Ectodermal cell (in vitro differentiated cells): ENCODE data around the gene ARMH4.

Source experiments
- H3K27ac ChIP-seq: 2 replicates; pipeline ENCODE4 v1.7.0; 2013; ENCODE audit warnings: mild to moderate bottlenecking, low read depth, low read length; ENCODE audit not compliant: insufficient read depth, poor library complexity, severe bottlenecking
- H3K27me3 ChIP-seq: 2 replicates; pipeline ENCODE4 v1.7.0; 2013; ENCODE audit warnings: mild to moderate bottlenecking, low read length; ENCODE audit not compliant: insufficient read depth, control insufficient read depth, poor library complexity, severe bottlenecking
- H3K36me3 ChIP-seq: one replicate; pipeline ENCODE4 v1.7.0; 2013; ENCODE audit warnings: low read length; ENCODE audit not compliant: control insufficient read depth, insufficient read depth
- H3K4me1 ChIP-seq: one replicate; pipeline ENCODE4 v1.7.0; 2013; ENCODE audit warnings: low read length; ENCODE audit not compliant: control insufficient read depth, insufficient read depth
- H3K4me3 ChIP-seq: 2 replicates; pipeline ENCODE4 v1.7.0; 2013; ENCODE audit warnings: low read depth, low read length, control low read depth; ENCODE audit not compliant: insufficient read depth
- H3K9me3 ChIP-seq: 2 replicates; pipeline ENCODE4 v1.7.0; 2013; ENCODE audit warnings: mild to moderate bottlenecking, low read length, moderate library complexity; ENCODE audit not compliant: control insufficient read depth
- WGBS, 2 experiments: methylation state at CpG; one replicate each; pipeline ENCODE4 v1.1.7; 2013; ENCODE audit warnings: missing lambda C conversion rate in 2 of 2; 5-methylcytosine and 5-hydroxymethylcytosine counted together

The ARMH4 gene

DNA sequence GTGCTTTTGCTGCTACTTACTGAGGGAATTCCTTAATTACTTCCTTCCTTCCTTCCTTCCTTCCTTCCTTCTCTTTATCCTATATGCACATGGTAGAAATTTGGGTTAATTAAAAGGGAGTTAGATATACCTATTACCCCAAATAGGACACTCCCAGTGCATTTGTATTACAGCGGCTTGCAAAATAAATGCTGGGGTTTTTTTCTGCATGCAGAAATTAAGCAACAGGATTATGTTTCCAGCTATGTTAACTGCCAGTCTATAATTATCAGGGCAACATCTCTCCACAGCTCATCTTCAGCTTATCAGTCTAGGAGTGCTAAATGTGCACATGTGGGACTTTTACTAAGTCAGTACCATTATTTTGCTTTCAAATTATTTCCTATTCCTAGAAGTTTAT, 153.2 kb downstream of the ARMH4 start:
- 81 to 88% methylated on average over 1 of the region's 1 CpG for WGBS, 2 experiments
- Histone ChIP-seq H3K36me3 (no peaks in the 10 kb centered on the region), H3K27ac (no peak overlapping the region), H3K4me1 (no peaks in the 10 kb centered on the region), H3K9me3 (no peaks in the 10 kb centered on the region), H3K4me3 (no peak overlapping the region), H3K27me3 (no peaks in the 10 kb centered on the region)

DNA sequence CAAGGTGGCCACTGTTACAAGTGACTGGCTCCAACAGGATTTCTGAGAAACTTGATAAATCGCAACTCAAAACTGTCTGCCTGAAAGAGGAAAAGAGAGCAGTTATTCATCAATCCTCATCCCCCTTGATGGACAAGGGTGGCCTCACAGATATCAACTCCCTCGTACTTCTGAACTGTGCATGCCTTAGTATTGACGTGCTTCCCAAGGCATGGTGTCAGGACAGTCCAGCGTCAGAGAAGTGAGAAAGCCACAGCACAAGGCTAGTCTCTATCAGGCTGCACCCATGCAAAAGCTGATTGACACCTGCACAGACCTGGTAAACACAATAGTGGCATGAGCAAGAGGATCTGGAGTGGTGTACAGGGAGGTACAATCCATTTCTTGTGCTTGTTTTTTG, 160.7 kb downstream of the ARMH4 start:
- no peak overlapping the region for H3K4me3 ChIP-seq
- no peaks in the 10 kb centered on the region for H3K36me3 ChIP-seq
- WGBS, 2 experiments: 95 to 97% methylated on average over 4 of the region's 4 CpGs
- H3K27ac ChIP-seq: no peak overlapping the region
- H3K27me3 ChIP-seq: no peaks in the 10 kb centered on the region
- H3K9me3 ChIP-seq: no peaks in the 10 kb centered on the region
- H3K4me1 ChIP-seq: no peaks in the 10 kb centered on the region

DNA sequence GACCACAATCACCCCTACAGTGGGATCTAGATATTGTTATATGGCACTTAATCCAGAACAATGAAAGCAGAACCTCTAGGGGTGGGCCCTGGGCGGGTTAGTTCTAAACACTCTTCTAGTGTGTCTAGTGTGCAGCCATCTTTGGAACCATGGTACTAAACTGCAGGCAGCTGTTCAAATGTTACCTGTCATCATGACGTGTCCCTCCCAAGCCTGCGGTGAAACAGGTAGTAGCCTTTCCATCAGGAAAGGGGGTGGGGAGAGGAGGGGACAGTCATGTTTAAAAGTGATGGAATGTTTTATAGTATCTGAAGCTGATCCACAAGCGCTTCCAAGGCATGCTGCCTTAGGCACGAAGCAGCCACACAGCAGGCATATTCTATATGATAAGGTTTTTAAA, 163.6 kb downstream of the ARMH4 start:
- WGBS, 2 experiments: 93 to 95% methylated on average over 5 of the region's 5 CpGs
- Histone ChIP-seq H3K27me3 (no peaks in the 10 kb centered on the region), H3K9me3 (no peaks in the 10 kb centered on the region), H3K27ac (no peak overlapping the region), H3K36me3 (no peaks in the 10 kb centered on the region), H3K4me3 (no peak overlapping the region), H3K4me1 (no peaks in the 10 kb centered on the region)

DNA sequence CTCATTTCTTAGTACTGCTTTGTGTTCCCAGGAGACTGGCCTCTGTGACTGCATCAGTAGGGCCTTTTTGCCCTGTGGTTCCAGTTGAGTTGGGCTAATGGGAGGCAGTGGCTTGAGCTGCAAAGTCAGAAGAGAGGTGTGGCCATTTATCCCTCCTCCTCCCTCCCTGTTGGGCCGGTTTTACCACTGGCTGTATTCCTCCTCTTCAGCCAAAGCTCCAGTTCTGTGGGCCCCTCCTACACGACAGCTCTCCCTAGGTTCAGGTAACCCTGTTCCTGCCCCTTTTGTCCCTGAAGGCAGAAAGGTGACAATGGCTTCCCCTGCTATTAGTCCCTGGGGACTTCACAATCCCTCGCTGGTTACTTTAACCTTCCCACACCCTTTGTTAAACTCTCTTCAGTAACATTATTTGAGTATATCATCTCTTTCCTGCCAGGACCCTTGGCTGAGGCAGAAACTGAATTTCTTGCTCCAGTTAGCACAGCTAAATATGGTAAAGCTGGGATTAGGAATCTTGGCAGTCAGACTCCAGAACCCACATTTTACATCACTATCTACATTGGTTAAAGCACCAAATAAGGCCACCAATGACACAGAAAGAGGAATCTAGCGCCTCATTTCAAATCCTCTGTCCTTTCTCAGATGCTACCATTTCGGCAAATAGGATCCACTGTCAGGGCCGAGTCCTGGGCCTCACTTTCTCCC, 164.3 kb downstream of the ARMH4 start:
- WGBS, 2 experiments: 85 to 86% methylated on average over 6 of the region's 6 CpGs
- H3K9me3 ChIP-seq: no peaks in the 10 kb centered on the region

DNA sequence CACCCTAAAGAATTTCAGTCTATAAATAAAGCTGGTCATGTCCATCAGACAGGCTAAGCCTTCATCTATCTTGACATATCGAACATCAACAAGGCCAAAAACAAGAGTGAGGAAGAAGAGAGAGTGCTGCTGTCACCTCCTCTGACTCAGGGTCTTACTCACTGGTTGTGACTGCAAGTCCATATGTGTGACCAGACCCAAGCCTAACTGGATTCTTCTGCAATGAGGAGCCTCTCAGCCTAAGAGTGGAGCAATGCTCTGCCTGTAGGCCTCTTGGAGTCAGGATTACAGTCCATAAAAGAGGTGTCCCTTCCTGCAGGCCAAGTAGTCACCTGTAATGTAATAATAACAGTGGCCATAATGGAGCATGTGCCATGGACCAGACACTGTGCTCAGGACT, 165.0 kb downstream of the ARMH4 start:
- Histone ChIP-seq H3K27me3 (no peaks in the 10 kb centered on the region), H3K9me3 (no peaks in the 10 kb centered on the region), H3K27ac (no peak overlapping the region), H3K36me3 (no peaks in the 10 kb centered on the region), H3K4me1 (no peaks in the 10 kb centered on the region), H3K4me3 (no peak overlapping the region)
- 88 to 97% methylated on average over 1 of the region's 1 CpG for WGBS, 2 experiments

More for the DNA sequence above, 164.3 kb downstream of the ARMH4 start:
- no peaks in the 10 kb centered on the region for H3K27me3 ChIP-seq
- no peak overlapping the region for H3K27ac ChIP-seq
- H3K4me1 ChIP-seq: no peaks in the 10 kb centered on the region
- no peaks in the 10 kb centered on the region for H3K36me3 ChIP-seq
- H3K4me3 ChIP-seq: no peak overlapping the region

DNA sequence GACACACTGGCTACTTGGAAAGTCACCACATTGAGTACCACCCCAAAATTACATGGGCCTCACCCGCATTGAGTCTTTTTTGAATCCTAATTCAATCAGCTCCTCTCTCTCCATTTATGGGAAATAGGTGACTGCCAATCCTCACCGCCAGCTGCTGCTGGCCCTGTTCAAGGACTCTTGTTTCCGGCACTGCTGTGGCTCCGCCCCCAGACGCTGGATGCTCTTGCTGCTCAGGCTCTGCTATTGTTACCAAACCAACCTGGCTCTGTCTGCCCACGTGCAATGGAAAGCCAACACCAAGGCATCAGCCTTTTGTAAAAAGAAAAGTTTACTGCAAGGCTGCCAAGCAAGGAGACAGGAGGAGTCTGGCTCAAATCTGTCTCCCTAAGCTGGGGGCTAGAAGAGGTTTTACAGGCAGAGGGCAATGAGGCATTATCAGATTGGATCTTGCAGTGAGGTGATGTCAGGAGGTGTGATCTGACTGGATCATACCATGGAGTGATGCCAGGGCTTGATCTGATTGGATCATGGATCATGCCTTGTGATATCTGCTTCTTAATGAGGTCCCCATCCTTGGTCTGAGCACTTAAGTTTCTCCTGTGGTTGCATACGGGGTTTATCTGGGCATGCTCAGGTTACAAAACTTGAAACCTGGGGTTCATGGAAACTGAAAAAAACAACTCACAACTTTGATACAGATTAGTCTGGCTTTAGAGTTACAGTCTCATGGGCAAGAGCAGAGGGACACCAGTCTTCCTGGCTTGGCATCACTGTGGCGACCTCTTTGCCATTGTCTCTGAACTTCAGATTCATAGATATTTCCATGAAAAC, 169.0 kb downstream of the ARMH4 start:
- H3K4me3 ChIP-seq: no peak overlapping the region
- no peaks in the 10 kb centered on the region for H3K4me1 ChIP-seq
- H3K27me3 ChIP-seq: no peaks in the 10 kb centered on the region
- 79 to 80% methylated on average over 8 of the region's 8 CpGs for WGBS, 2 experiments
- no peaks in the 10 kb centered on the region for H3K9me3 ChIP-seq
- H3K27ac ChIP-seq: no peak overlapping the region
- no peaks in the 10 kb centered on the region for H3K36me3 ChIP-seq

DNA sequence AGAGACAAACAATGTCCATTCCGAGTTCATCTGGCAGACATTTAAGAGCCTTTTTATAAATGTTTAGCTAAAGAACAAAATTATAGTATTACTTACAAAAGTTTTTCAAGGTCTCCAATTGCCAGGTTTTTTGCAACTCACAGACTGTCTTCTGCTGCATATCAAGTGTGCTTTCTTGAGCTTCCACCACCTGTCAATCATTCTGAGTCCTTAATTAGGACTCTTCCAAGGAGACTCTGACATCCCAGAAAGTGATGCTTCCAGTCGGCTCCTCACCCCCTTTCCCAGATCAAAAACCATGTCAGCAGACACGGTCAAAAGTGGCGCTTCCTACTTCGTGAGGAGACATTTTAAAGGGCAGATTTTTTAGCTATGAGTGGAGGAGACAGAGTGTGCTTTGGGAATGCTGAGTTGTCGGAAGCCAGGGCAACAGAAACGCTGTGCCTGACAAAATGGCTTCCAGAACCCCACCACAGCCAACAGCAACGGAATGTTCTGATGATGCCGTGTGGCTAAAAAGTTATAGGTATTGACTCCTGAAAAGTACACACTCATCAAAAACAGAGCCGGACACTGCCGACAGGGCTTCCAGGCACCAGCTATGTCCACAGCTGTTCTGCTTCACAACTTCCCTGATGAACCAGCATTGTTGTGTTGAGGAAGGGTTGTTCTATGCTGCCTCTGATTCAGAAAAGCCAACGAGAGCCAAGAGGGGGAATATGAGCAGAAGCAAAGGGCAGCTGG, 170.0 kb downstream of the ARMH4 start:
- no peaks in the 10 kb centered on the region for H3K27me3 ChIP-seq
- no peaks in the 10 kb centered on the region for H3K9me3 ChIP-seq
- no peak overlapping the region for H3K4me3 ChIP-seq
- H3K27ac ChIP-seq: no peak overlapping the region
- no peaks in the 10 kb centered on the region for H3K4me1 ChIP-seq
- no peaks in the 10 kb centered on the region for H3K36me3 ChIP-seq
- 89 to 94% methylated on average over 11 to 12 of the region's 12 CpGs for WGBS, 2 experiments

DNA sequence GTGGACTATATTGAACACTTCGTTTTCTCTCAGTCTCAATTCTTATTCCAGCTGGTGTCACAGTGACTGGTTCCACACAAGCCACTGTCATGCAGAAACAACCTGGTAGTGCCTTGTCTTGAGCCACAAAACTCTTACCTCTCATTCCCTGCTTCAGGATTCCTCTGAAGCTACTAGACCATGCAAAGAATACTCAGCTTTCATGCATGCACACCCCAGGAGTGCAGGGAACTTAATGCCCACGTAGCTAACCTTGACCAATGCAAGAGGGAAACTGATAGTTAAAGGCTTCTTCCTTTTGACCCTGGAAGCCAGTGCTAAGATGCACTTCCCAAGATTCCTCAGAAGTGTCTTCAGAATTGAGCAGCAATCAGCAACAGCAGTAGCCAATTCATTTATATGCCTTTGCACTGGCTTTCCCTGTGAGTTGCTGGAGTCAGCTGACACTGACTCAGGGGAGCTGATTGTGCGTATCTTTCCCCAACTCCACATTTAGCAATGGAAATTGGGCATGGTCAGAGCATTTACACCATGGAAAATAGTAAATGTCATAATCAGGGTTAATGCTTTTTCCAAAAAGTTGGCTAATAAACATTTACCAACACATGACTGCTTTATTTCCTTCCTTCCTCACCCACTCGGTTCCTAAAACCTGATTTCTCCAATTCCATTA, 172.5 kb downstream of the ARMH4 start:
- H3K27me3 ChIP-seq: no peaks in the 10 kb centered on the region
- no peak overlapping the region for H3K4me3 ChIP-seq
- WGBS, 2 experiments: 85 to 86% methylated on average over 4 of the region's 4 CpGs
- H3K27ac ChIP-seq: no peak overlapping the region
- no peaks in the 10 kb centered on the region for H3K9me3 ChIP-seq
- no peaks in the 10 kb centered on the region for H3K36me3 ChIP-seq
- H3K4me1 ChIP-seq: no peaks in the 10 kb centered on the region

DNA sequence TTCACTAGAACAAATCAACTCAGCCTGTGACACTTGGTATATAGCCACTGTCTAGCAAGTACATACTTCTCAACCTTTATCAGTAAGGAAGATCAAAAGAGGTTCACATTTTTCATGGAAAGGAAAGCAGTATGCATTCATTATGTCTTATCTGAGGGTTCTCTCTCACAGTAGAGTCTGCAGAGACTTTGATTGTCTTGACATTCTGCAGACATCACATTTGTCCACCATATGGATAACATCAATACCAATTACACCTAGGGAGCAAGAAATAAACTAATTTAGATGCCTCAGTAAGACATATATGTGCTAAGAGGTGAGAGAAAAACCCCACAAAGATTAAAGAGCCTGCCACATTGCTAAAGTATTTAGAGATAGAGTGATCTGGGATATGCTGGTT, 175.3 kb downstream of the ARMH4 start:
- Histone ChIP-seq H3K4me3 (no peak overlapping the region), H3K36me3 (no peaks in the 10 kb centered on the region), H3K27ac (no peak overlapping the region), H3K9me3 (no peaks in the 10 kb centered on the region), H3K4me1 (no peaks in the 10 kb centered on the region), H3K27me3 (no peaks in the 10 kb centered on the region)

DNA sequence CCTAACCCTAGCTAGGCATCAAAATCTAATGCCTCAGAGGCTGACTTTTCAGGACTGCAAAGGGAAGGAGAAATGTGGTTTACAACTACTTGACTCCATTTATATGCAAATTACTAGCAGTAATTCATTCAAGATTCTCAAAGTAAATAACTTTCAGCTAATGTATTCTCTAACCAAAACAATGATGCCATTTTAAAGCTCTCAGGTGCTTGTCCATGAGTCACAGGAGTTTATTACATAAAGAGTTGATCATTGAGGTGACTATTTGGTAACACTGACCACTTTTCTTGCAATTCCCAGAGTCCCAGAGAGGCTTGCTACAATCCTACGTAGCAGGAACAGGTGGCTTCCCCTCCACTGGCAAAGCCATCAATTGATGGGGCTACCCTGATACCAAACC, 177.1 kb downstream of the ARMH4 start:
- Histone ChIP-seq H3K9me3 (no peaks in the 10 kb centered on the region), H3K4me1 (no peaks in the 10 kb centered on the region), H3K27me3 (no peaks in the 10 kb centered on the region), H3K27ac (no peak overlapping the region), H3K4me3 (no peak overlapping the region), H3K36me3 (no peaks in the 10 kb centered on the region)
- 75 to 82% methylated on average over 1 of the region's 1 CpG for WGBS, 2 experiments
